Loucy (cell line): Measurements from ENCODE around the gene ITGA5.

Source experiments
- H2AFZ ChIP-seq: fragments of 200-600 bp; sonication (generic); 2 replicates; pipeline ENCODE4 v1.6.0; 2016; ENCODE audit warnings: antibody characterized with exemption, mild to moderate bottlenecking, low read length, moderate library complexity
- H3F3A ChIP-seq: fragments of 200-600 bp; 2 replicates; pipeline ENCODE4 v1.6.0; 2016; ENCODE audit warnings: antibody characterized with exemption, low read depth, mild to moderate bottlenecking
- H3K27me3 ChIP-seq: fragments of 200-600 bp; sonication (generic); 2 replicates; pipeline ENCODE4 v1.6.1; 2014; ENCODE audit warnings: low read length, mild to moderate bottlenecking; ENCODE audit not compliant: insufficient read depth, poor library complexity, severe bottlenecking
- H3K36me3 ChIP-seq: fragments of 200-600 bp; sonication (generic); 2 replicates; pipeline ENCODE4 v1.6.1; 2016; ENCODE audit warnings: low read length; ENCODE audit not compliant: insufficient read depth
- H3K4me1 ChIP-seq: fragments of 200-600 bp; sonication (generic); 2 replicates; pipeline ENCODE4 v1.5.1; 2014; ENCODE audit warnings: low read length, mild to moderate bottlenecking; ENCODE audit not compliant: insufficient read depth, poor library complexity, severe bottlenecking
- H3K4me2 ChIP-seq: fragments of 200-600 bp; sonication (generic); 2 replicates; pipeline ENCODE4 v1.6.0; 2014; ENCODE audit warnings: antibody characterized with exemption, low read length, low read depth, mild to moderate bottlenecking; ENCODE audit not compliant: poor library complexity, severe bottlenecking
- H3K4me3 ChIP-seq: fragments of 200-600 bp; sonication (generic); 2 replicates; pipeline ENCODE4 v1.5.1; 2014; ENCODE audit warnings: low read length, mild to moderate bottlenecking, mixed read lengths; ENCODE audit not compliant: poor library complexity, severe bottlenecking
- H3K79me2 ChIP-seq: fragments of 200-600 bp; sonication (generic); 2 replicates; pipeline ENCODE4 v1.6.1; 2014; ENCODE audit warnings: low read length; ENCODE audit not compliant: insufficient read depth
- H3K9ac ChIP-seq: fragments of 200-600 bp; sonication (generic); 2 replicates; pipeline ENCODE4 v1.6.0; 2014; ENCODE audit warnings: mild to moderate bottlenecking, low read depth, low read length, moderate library complexity; ENCODE audit not compliant: poor library complexity, severe bottlenecking
- H3K9me2 ChIP-seq: fragments of 200-600 bp; sonication (generic); replicated peaks from 2 replicates; pipeline ENCODE4 v1.6.1; 2016; ENCODE audit warnings: low read depth, low read length, mixed read lengths
- H3K9me3 ChIP-seq: fragments of 200-600 bp; sonication (generic); 2 replicates; pipeline ENCODE4 v1.6.1; 2014; ENCODE audit warnings: mild to moderate bottlenecking, antibody characterized with exemption, low read length, low read depth; ENCODE audit not compliant: insufficient read depth
- H4K20me1 ChIP-seq: fragments of 200-600 bp; sonication (generic); 2 replicates; pipeline ENCODE4 v1.6.0; 2014; ENCODE audit warnings: antibody characterized with exemption, low read length, mild to moderate bottlenecking; ENCODE audit not compliant: insufficient read depth, poor library complexity, severe bottlenecking
- CTCF ChIP-seq: fragments of 200-600 bp; sonication (generic); conservative IDR thresholded peaks from 2 replicates; pipeline ENCODE4 v1.5.1; 2014; ENCODE audit warnings: mild to moderate bottlenecking, antibody characterized with exemption, low read length
- EZH2phosphoT487 ChIP-seq: fragments of 200-600 bp; IDR thresholded peaks from 2 replicates; pipeline ENCODE4 v1.6.1; 2018; ENCODE audit warnings: antibody characterized with exemption, mild to moderate bottlenecking, moderate library complexity, borderline replicate concordance

The ITGA5 gene

DNA sequence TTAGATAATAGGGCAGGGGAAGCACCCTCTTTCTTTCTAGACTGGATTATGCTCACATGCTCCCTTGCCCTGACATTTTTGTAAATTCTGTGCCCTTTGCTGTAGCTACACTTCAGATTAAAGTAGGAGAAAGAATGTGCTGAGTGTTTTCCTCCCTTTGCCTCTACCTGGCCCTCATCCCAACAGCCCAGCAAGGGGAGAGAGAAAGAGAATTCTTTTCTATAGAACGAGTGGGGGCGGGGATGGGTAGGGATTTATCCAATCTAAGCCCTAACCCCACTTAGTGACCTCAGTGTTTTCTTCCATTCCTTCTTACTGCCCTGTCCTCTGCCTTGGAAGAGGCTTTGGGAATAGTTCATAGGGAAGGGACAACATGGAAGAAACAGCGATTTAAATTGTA lies 68.3 kb downstream of the ITGA5 start:
- Histone ChIP-seq H3K9ac (no peak overlapping the region), H3K27me3 (no peaks in the 10 kb centered on the region), H3K9me3 (no peaks in the 10 kb centered on the region), H3K36me3 (peaks cover 39% of the 10 kb centered on the region; the same call in 1 of the 2 replicates), H3K4me1 (no peaks in the 10 kb centered on the region), H2AFZ (no peak overlapping the region), H3F3A (no peaks in the 10 kb centered on the region), H3K4me3 (no peak overlapping the region), H4K20me1 (no peaks in the 10 kb centered on the region), H3K79me2 (no peaks in the 10 kb centered on the region), H3K4me2 (no peak overlapping the region), H3K9me2 (no peaks in the 10 kb centered on the region)
- no peak for TF ChIP-seq EZH2phosphoT487
- no peak for TF ChIP-seq CTCF

- Histone ChIP-seq H3K4me1 (no peaks in the 10 kb centered on the region), H3K36me3 (peaks cover 46% of the 10 kb centered on the region; the same call in 1 of the 2 replicates), H3K27me3 (no peaks in the 10 kb centered on the region), H3K9me3 (no peaks in the 10 kb centered on the region), H3K9me2 (no peaks in the 10 kb centered on the region), H3K4me2 (no peak overlapping the region), H2AFZ (no peak overlapping the region), H3K9ac (no peak overlapping the region), H3F3A (no peaks in the 10 kb centered on the region), H3K79me2 (no peaks in the 10 kb centered on the region), H3K4me3 (no peak overlapping the region), H4K20me1 (no peaks in the 10 kb centered on the region)
- no peak for TF ChIP-seq CTCF
- no peak for TF ChIP-seq EZH2phosphoT487
Measured at GRCh38 chr12:54349679-54350078, 69.4 kb downstream of the ITGA5 start.

DNA sequence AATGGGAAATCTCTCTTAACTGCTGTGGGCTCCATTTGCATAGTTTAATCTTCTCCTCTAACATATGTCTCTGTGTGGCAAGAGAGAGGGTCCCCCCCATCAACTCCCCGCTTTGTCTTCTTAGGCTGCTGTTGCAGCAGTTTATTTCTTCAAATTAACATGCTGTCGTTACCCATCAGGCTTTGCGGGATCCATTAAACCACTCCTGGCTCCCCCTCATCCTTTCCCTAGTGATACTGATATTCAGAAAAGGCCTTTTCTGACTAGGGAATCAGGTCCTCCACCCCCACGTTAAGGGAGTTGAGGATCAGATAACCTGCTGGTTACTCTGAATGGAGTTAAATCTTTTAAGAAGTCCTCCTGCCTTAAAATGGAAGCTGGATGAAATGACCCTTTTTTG lies 70.0 kb downstream of the ITGA5 start:
- no peaks in the 10 kb centered on the region for H3K9me2 ChIP-seq
- H3K9ac ChIP-seq: no peak overlapping the region
- H3K4me3 ChIP-seq: no peak overlapping the region
- H2AFZ ChIP-seq: no peak overlapping the region
- H3K9me3 ChIP-seq: no peaks in the 10 kb centered on the region
- H3K4me2 ChIP-seq: no peak overlapping the region
- peaks cover 46% of the 10 kb centered on the region; the same call in 1 of the 2 replicates for H3K36me3 ChIP-seq
- no peaks in the 10 kb centered on the region for H4K20me1 ChIP-seq
- no peaks in the 10 kb centered on the region for H3K27me3 ChIP-seq
- no peak for TF ChIP-seq EZH2phosphoT487
- no peak for TF ChIP-seq CTCF
- no peaks in the 10 kb centered on the region for H3F3A ChIP-seq
- no peaks in the 10 kb centered on the region for H3K79me2 ChIP-seq
- H3K4me1 ChIP-seq: no peaks in the 10 kb centered on the region
